HepG2 (cell line): ENCODE data around the gene CCDC136. TPM values are rescaled to one million over a fixed set of nuclear protein-coding genes. Genes with fewer than 3 reads are reported as not detected.
A peak's percentile ranks its signal among the peaks of the same experiment; 100 is the strongest.

ENCODE experiments used
- DPF2 ChIP-seq: sonication (generic); formaldehyde crosslinking; IDR thresholded peaks from 2 replicates; pipeline ENCODE4 v1.4.0; 2020; ENCODE audit warnings: mild to moderate bottlenecking, low read depth, missing genetic modification reagents, borderline replicate concordance
- DRAP1 ChIP-seq: IDR thresholded peaks from 2 replicates; pipeline ENCODE4 v1.6.1; 2016; ENCODE audit warnings: missing genetic modification reagents, missing compliant biosample characterization
- HOXA3 ChIP-seq: sonication (generic); formaldehyde crosslinking; IDR thresholded peaks from 2 replicates; pipeline ENCODE4 v1.5.0; 2020; ENCODE audit warnings: missing genetic modification reagents
- KMT2B ChIP-seq: IDR thresholded peaks from 2 replicates; pipeline ENCODE4 v1.6.1; 2016; ENCODE audit warnings: missing genetic modification reagents, missing compliant biosample characterization
- POLR2A ChIP-seq, 2 experiments: IDR thresholded peaks; 2 replicates each; pipeline ENCODE4 v1.6.1; 2011; ENCODE audit warnings: low read depth in 2 of 2, low read length in 2 of 2, mild to moderate bottlenecking in 1 of 2, moderate library complexity in 1 of 2; ENCODE audit not compliant: insufficient read depth in 1 of 2
- SMAD3 ChIP-seq: sonication (generic); formaldehyde crosslinking; IDR thresholded peaks from 2 replicates; pipeline ENCODE4 v1.4.0; 2020; ENCODE audit warnings: missing genetic modification reagents
- ZBTB10 ChIP-seq: sonication (generic); formaldehyde crosslinking; IDR thresholded peaks from 2 replicates; pipeline ENCODE4 v1.4.0; 2020; ENCODE audit warnings: missing genetic modification reagents, borderline replicate concordance
- ZFP62 ChIP-seq: sonication (generic); formaldehyde crosslinking; IDR thresholded peaks from 2 replicates; pipeline ENCODE4 v1.4.0; 2020; ENCODE audit warnings: missing genetic modification reagents
- ZFP91 ChIP-seq: sonication (generic); formaldehyde crosslinking; IDR thresholded peaks from 2 replicates; pipeline ENCODE4 v1.9.0; 2022; ENCODE audit warnings: missing genetic modification reagents, mild to moderate bottlenecking, borderline replicate concordance
- ZNF263 ChIP-seq: sonication (generic); formaldehyde crosslinking; IDR thresholded peaks from 2 replicates; pipeline ENCODE4 v1.4.0; 2020; ENCODE audit warnings: missing genetic modification reagents
- ZNF547 ChIP-seq: sonication (generic); formaldehyde crosslinking; IDR thresholded peaks from 2 replicates; pipeline ENCODE4 v1.5.1; 2020; ENCODE audit warnings: mild to moderate bottlenecking, missing genetic modification reagents
- ZNF572 ChIP-seq: sonication (generic); formaldehyde crosslinking; IDR thresholded peaks from 2 replicates; pipeline ENCODE4 v1.5.1; 2020; ENCODE audit warnings: mild to moderate bottlenecking, missing genetic modification reagents
- ZNF580 ChIP-seq: IDR thresholded peaks from 2 replicates; pipeline ENCODE4 v1.6.1; 2016; ENCODE audit warnings: low read depth, borderline replicate concordance
- polyA plus RNA-seq, 8 experiments: library from polyadenylated mRNA; depleted of rRNA in 3 of 8; stranded (reverse) in 7 of 8; unstranded in 1 of 8; fragments of >200 nt; fragmentation: Illumina TruSeq in 4 of 8; extraction: Trizol in 4 of 8; gene quantifications; 2 replicates each; pipeline versions ENCODE4 v1.2.1 to v1.2.3, GENCODE V29; 2011 to 2016; ENCODE audit warnings: low read depth in 4 of 8, missing spikeins in 1 of 8, mixed read lengths in 1 of 8; ENCODE audit not compliant: insufficient read depth in 1 of 8
- total RNA-seq, 5 experiments: library from RNA; depleted of rRNA; stranded (reverse); fragments of >200 nt; fragmentation: Illumina TruSeq; extraction: Trizol; gene quantifications; 2 replicates each; pipeline ENCODE4 v1.2.3, GENCODE V29; 2016; ENCODE audit warnings: low read depth in 1 of 5
- TF ChIP-seq, protein P1 (sequence below): IDR thresholded peaks from 2 replicates; pipeline ENCODE4 v1.6.1; 2016
- TF ChIP-seq, protein P2 (sequence below): sonication (generic); formaldehyde crosslinking; IDR thresholded peaks from 2 replicates; pipeline ENCODE4 v1.4.0; 2020; ENCODE audit warnings: mild to moderate bottlenecking, missing genetic modification reagents
- TF ChIP-seq, protein P3 (sequence below), 2 experiments: sonication (generic) in 1 of 2; formaldehyde crosslinking in 1 of 2; IDR thresholded peaks; 2 replicates each; pipeline versions ENCODE4 v1.4.0 to v1.6.1; 2018 to 2020; ENCODE audit warnings: missing genetic modification reagents in 2 of 2, borderline replicate concordance in 1 of 2, low read depth in 1 of 2, mild to moderate bottlenecking in 1 of 2, missing biosample characterization in 1 of 2

CCDC136 gene
- total and polyA plus RNA-seq, 2 of the 13 experiments (the other 11 are each of a cell fraction or from before 2014, with no cell fraction given) = 0.04 to 0.38 TPM

- TF ChIP-seq ZBTB10 (CRISPR knock-in tag) = no peak
- TF ChIP-seq ZNF580 (CRISPR knock-in tag) = 0 out of 2 replicates have a peak, but pooled peaks have one; percentile 26
- peak; percentile 50; the same call in 1 of the 2 replicates for TF ChIP-seq DRAP1
- 0 out of 2 replicates have a peak, but pooled peaks have one; percentile 29 for TF ChIP-seq KMT2B (CRISPR knock-in tag)
- TF ChIP-seq SMAD3 (CRISPR knock-in tag) = 0 out of 2 replicates have a peak, but pooled peaks have one; percentile 60
- TF ChIP-seq ZFP62 (CRISPR knock-in tag) = no peak
- peak; percentile 76; the same call in 1 of the 2 replicates for TF ChIP-seq ZFP91 (CRISPR knock-in tag)
- TF ChIP-seq, protein P1, sequence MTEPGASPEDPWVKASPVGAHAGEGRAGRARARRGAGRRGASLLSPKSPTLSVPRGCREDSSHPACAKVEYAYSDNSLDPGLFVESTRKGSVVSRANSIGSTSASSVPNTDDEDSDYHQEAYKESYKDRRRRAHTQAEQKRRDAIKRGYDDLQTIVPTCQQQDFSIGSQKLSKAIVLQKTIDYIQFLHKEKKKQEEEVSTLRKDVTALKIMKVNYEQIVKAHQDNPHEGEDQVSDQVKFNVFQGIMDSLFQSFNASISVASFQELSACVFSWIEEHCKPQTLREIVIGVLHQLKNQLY (CRISPR knock-in tag) = 0 out of 2 replicates have a peak, but pooled peaks have one; percentile 2
- TF ChIP-seq ZNF263 = no peak
- TF ChIP-seq ZNF572 (CRISPR knock-in tag) = 0 out of 2 replicates have a peak, but pooled peaks have one; percentile 61
- TF ChIP-seq, protein P2, sequence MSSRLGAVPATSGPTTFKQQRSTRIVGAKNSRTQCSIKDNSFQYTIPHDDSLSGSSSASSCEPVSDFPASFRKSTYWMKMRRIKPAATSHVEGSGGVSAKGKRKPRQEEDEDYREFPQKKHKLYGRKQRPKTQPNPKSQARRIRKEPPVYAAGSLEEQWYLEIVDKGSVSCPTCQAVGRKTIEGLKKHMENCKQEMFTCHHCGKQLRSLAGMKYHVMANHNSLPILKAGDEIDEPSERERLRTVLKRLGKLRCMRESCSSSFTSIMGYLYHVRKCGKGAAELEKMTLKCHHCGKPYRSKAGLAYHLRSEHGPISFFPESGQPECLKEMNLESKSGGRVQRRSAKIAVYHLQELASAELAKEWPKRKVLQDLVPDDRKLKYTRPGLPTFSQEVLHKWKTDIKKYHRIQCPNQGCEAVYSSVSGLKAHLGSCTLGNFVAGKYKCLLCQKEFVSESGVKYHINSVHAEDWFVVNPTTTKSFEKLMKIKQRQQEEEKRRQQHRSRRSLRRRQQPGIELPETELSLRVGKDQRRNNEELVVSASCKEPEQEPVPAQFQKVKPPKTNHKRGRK (CRISPR knock-in tag) = no peak
- 0 out of 2 replicates have a peak, but pooled peaks have one; percentile 20 for TF ChIP-seq ZNF547 (CRISPR knock-in tag)
- TF ChIP-seq, protein P3, sequence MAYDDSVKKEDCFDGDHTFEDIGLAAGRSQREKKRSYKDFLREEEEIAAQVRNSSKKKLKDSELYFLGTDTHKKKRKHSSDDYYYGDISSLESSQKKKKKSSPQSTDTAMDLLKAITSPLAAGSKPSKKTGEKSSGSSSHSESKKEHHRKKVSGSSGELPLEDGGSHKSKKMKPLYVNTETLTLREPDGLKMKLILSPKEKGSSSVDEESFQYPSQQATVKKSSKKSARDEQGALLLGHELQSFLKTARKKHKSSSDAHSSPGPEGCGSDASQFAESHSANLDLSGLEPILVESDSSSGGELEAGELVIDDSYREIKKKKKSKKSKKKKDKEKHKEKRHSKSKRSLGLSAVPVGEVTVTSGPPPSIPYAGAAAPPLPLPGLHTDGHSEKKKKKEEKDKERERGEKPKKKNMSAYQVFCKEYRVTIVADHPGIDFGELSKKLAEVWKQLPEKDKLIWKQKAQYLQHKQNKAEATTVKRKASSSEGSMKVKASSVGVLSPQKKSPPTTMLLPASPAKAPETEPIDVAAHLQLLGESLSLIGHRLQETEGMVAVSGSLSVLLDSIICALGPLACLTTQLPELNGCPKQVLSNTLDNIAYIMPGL (CRISPR knock-in tag; IDR thresholded peaks at IDR 0.05; ENCODE audit: borderline replicate concordance in 1 of 2, low read depth in 1 of 2) = peak; percentile 51 to 78; a peak in 3 of 4 replicates
- peak; percentile 32; the same call in 1 of the 2 replicates for TF ChIP-seq HOXA3
- no peak for TF ChIP-seq DPF2 (CRISPR knock-in tag)
- TF ChIP-seq POLR2A (IDR thresholded peaks at IDR 0.05; ENCODE audit: insufficient read depth in 1 of 2, low read depth in 2 of 2, low read length in 2 of 2) = peak; percentile 53 to 82
These were observed 71.0 kb downstream of the CCDC136 start, which contains the start of gene ATP6V1F (continued) for GRCh38 chr7:128862571-128863432.
